ENCODE results near the gene LIPJ.

- TF ChIP-seq POLR2A (IDR thresholded peaks at IDR 0.05) (no peak), POLR2AphosphoS5 (IDR thresholded peaks at IDR 0.05) (no peak)
Observed at GRCh38 chr10:88620441-88620840, 33.9 kb downstream of the LIPJ start.

All from prostate gland (tissue), 1 donor.